NT2/D1 (cell line): ENCODE measurements around the gene AK2.

Experiments used
- SUZ12 ChIP-seq: IDR thresholded peaks from 2 replicates; pipeline ENCODE4 v1.6.1; 2011; ENCODE audit not compliant: insufficient read length, insufficient read depth; ENCODE audit errors: extremely low read depth
- YY1 ChIP-seq: IDR thresholded peaks from 2 replicates; pipeline ENCODE4 v1.6.1; 2011; ENCODE audit not compliant: insufficient read length, insufficient read depth
- ZNF274 ChIP-seq: IDR thresholded peaks from 2 replicates; pipeline ENCODE4 v1.6.1; 2011; ENCODE audit warnings: mild to moderate bottlenecking, low read depth, low read length

DNA sequence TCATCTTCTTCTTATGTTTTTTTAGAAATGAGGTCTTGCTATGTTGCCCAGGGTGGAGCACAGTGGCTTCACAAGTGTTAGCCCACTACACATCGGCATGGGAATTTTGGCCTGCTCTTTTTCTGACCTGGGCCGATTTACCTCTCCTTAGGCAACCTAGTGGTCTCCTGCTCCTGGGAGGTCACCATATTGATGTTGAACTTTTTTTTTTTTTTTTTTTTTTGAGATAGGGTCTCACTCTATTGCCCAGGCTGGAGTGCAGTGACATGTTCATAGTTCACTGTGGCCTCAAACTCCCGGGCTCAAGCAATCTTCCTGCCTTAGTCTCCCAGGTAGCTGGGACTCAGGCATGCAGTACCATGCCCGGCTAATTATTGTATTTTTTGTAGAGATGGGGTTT, 7.5 kb downstream of the AK2 start:
- TF ChIP-seq ZNF274 (no peak), YY1 (no peak), SUZ12 (no peak)
